Neural progenitor cell (in vitro differentiated cells): ENCODE results near the gene DGLUCY. TPM values are rescaled to one million over a fixed set of nuclear protein-coding genes. Genes with fewer than 3 reads are reported as not detected.

ENCODE experiments used
- DNase-seq: peaks from one replicate; pipeline ENCODE4 v3.0.0-alpha.2; 2016; ENCODE audit warnings: low spot score
- H2AFZ ChIP-seq: fragments of 200-600 bp; sonication (generic); replicated peaks from 2 replicates; pipeline ENCODE4 v1.6.1; 2016; ENCODE audit warnings: antibody characterized with exemption
- H3F3A ChIP-seq: fragments of 200-600 bp; sonication (generic); 2 replicates; pipeline ENCODE4 v1.6.1; 2016; ENCODE audit warnings: antibody characterized with exemption, low read depth
- H3K27ac ChIP-seq: fragments of 200-600 bp; sonication (generic); 2 replicates; pipeline ENCODE4 v1.5.1; 2016; ENCODE audit warnings: mild to moderate bottlenecking
- H3K27me3 ChIP-seq: fragments of 200-600 bp; sonication (generic); 2 replicates; pipeline ENCODE4 v1.6.1; 2016; ENCODE audit warnings: mild to moderate bottlenecking, moderate library complexity
- H3K36me3 ChIP-seq: fragments of 200-600 bp; sonication (generic); 2 replicates; pipeline ENCODE4 v1.5.1; 2016
- H3K4me1 ChIP-seq: fragments of 200-600 bp; sonication (generic); 2 replicates; pipeline ENCODE4 v1.6.1; 2016; ENCODE audit warnings: mixed run types
- H3K4me2 ChIP-seq: fragments of 200-600 bp; sonication (generic); 2 replicates; pipeline ENCODE4 v1.6.1; 2016
- H3K4me3 ChIP-seq: fragments of 200-600 bp; sonication (generic); 2 replicates; pipeline ENCODE4 v1.5.1; 2016
- H3K79me2 ChIP-seq: fragments of 200-600 bp; sonication (generic); 2 replicates; pipeline ENCODE4 v1.6.1; 2016; ENCODE audit warnings: low read depth
- H3K9ac ChIP-seq: fragments of 200-600 bp; sonication (generic); 2 replicates; pipeline ENCODE4 v1.6.1; 2016
- H3K9me3 ChIP-seq: fragments of 200-600 bp; sonication (generic); 2 replicates; pipeline ENCODE4 v1.5.1; 2016; ENCODE audit warnings: low read depth
- H4K20me1 ChIP-seq: fragments of 200-600 bp; sonication (generic); 2 replicates; pipeline ENCODE4 v1.6.1; 2016; ENCODE audit warnings: low read depth
- H3K27ac Mint-ChIP-seq: 3 replicates; pipeline ENCODE4 v1.8.0; 2021; ENCODE audit warnings: mixed read lengths
- H3K27me3 Mint-ChIP-seq: 2 replicates; pipeline ENCODE4 v1.8.0; 2022; ENCODE audit warnings: low read depth, mild to moderate bottlenecking, inconsistent platforms, moderate library complexity, mixed read lengths; ENCODE audit not compliant: insufficient read depth
- H3K36me3 Mint-ChIP-seq: 3 replicates; pipeline ENCODE4 v1.8.0; 2021; ENCODE audit warnings: mixed read lengths
- H3K4me1 Mint-ChIP-seq: 3 replicates; pipeline ENCODE4 v1.8.0; 2021; ENCODE audit warnings: mixed read lengths
- H3K4me3 Mint-ChIP-seq: 3 replicates; pipeline ENCODE4 v1.8.0; 2021; ENCODE audit warnings: mild to moderate bottlenecking, moderate library complexity, mixed read lengths
- H3K9me3 Mint-ChIP-seq: 3 replicates; pipeline ENCODE4 v1.8.0; 2020; ENCODE audit warnings: mixed read lengths
- CTCF ChIP-seq: fragments of 200-600 bp; sonication (generic); IDR thresholded peaks from 2 replicates; pipeline ENCODE4 v1.5.1; 2017; ENCODE audit warnings: antibody characterized with exemption, mild to moderate bottlenecking
- EZH2 ChIP-seq: fragments of 200-600 bp; sonication (generic); IDR thresholded peaks from 2 replicates; pipeline ENCODE4 v1.6.1; 2017; ENCODE audit warnings: antibody characterized with exemption, mild to moderate bottlenecking, moderate library complexity
- EZH2phosphoT487 ChIP-seq: fragments of 200-600 bp; sonication (generic); IDR thresholded peaks from 2 replicates; pipeline ENCODE4 v1.6.1; 2017; ENCODE audit warnings: antibody characterized with exemption
- total RNA-seq: library from RNA; depleted of rRNA; stranded (reverse); fragments of >200 nt; gene quantifications from 2 replicates; pipeline ENCODE4 v1.2.3, GENCODE V29; 2015; ENCODE audit warnings: low replicate concordance

DGLUCY gene
- total RNA-seq, 1 donor from 2014 or later = 17.0 TPM

DNA sequence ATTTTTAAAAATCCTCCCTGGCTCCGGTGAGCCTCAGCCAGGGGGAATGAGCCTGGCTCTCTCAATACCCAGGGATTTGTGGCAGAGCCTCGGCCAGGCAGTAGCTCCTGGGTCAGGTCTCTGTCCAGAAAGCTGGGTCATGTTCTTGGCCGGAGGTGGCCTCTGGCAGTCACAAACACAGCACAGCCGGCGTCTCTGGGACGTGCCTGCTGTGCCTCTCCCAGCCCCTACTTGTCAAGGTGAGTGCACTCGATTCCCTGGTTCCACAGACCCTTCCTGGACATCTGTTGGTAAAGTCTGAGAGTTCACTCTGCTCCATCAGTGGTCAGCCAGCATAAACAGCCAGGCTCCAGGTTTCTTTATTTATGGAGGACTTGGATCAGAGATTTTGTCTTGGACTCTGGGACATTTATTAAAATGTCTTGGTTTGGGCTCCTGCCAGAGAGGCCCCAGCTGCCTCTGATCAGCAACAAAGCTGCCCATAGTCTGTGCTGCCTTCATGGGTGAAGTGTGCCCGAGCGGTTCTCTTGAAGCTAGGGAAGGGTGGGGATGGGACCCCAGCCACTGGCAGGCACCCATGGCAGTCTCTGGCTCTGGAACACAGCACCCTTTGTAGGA is 56.7 kb downstream of the DGLUCY start:
- no peak overlapping the region for H2AFZ ChIP-seq
- no peaks in the 10 kb centered on the region for H3K9me3 Mint-ChIP-seq
- H4K20me1 ChIP-seq = no peaks in the 10 kb centered on the region
- no peaks in the 10 kb centered on the region for H3K9me3 ChIP-seq
- peaks cover 6% of the 10 kb centered on the region for H3K4me1 Mint-ChIP-seq
- peaks cover 4% of the 10 kb centered on the region for H3K27me3 Mint-ChIP-seq
- H3K27ac ChIP-seq = no peak overlapping the region
- no peaks in the 10 kb centered on the region for H3K4me1 ChIP-seq
- no peaks in the 10 kb centered on the region for H3K27me3 ChIP-seq
- no peak for DNase-seq
- no peak overlapping the region for H3K4me2 ChIP-seq
- no peak overlapping the region for H3K27ac Mint-ChIP-seq
- no peaks in the 10 kb centered on the region for H3K36me3 ChIP-seq
- peaks cover 12% of the 10 kb centered on the region for H3K36me3 Mint-ChIP-seq
- H3K4me3 ChIP-seq = no peak overlapping the region
- no peaks in the 10 kb centered on the region for H3F3A ChIP-seq
- no peak overlapping the region for H3K9ac ChIP-seq
- TF ChIP-seq CTCF (no peak), EZH2 (no peak), EZH2phosphoT487 (no peak)
- H3K79me2 ChIP-seq = no peaks in the 10 kb centered on the region
- no peak overlapping the region for H3K4me3 Mint-ChIP-seq

DNA sequence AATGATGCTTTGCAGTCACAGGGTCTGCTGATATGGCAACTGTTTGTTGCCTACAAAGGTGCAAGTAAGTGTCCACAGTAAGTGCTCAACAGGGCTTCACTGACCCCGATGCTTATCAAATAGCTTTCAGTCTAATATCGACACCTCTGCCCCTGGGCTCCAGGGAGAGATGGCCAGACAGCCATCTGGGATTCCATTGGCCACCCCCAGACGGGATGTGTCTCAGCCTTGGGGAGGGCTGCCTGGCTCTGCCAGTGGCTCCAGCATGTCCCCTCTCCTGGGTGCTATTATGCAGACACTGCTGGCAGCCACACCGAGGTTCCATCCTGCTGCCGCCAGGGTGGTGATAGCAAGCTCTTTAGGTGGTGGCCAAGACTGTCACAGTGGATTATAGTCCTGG is 57.4 kb downstream of the DGLUCY start:
- TF ChIP-seq CTCF (no peak), EZH2 (no peak), EZH2phosphoT487 (no peak)
- Mint-ChIP-seq H3K9me3 (no peaks in the 10 kb centered on the region), H3K36me3 (peaks cover 12% of the 10 kb centered on the region), H3K4me3 (no peak overlapping the region), H3K4me1 (peaks cover 8% of the 10 kb centered on the region), H3K27ac (no peak overlapping the region), H3K27me3 (peaks cover 4% of the 10 kb centered on the region)
- Histone ChIP-seq H2AFZ (no peak overlapping the region), H3K4me2 (no peak overlapping the region), H3K4me3 (no peak overlapping the region), H3K27me3 (no peaks in the 10 kb centered on the region), H3K9ac (no peak overlapping the region), H3K79me2 (no peaks in the 10 kb centered on the region), H3K4me1 (no peaks in the 10 kb centered on the region), H4K20me1 (no peaks in the 10 kb centered on the region), H3F3A (no peaks in the 10 kb centered on the region), H3K9me3 (no peaks in the 10 kb centered on the region), H3K36me3 (no peaks in the 10 kb centered on the region), H3K27ac (no peak overlapping the region)
- no peak for DNase-seq

- Mint-ChIP-seq H3K4me3 (no peak overlapping the region), H3K36me3 (peaks cover 10% of the 10 kb centered on the region), H3K27me3 (peaks cover 2% of the 10 kb centered on the region), H3K9me3 (no peaks in the 10 kb centered on the region), H3K4me1 (peaks cover 8% of the 10 kb centered on the region), H3K27ac (no peak overlapping the region)
- Histone ChIP-seq H3K27ac (no peak overlapping the region), H3K79me2 (no peaks in the 10 kb centered on the region), H3K4me3 (no peak overlapping the region), H3K9ac (no peak overlapping the region), H3K27me3 (no peaks in the 10 kb centered on the region), H2AFZ (no peak overlapping the region), H4K20me1 (no peaks in the 10 kb centered on the region), H3K4me1 (no peaks in the 10 kb centered on the region), H3K36me3 (no peaks in the 10 kb centered on the region), H3F3A (no peaks in the 10 kb centered on the region), H3K4me2 (no peak overlapping the region), H3K9me3 (no peaks in the 10 kb centered on the region)
- TF ChIP-seq EZH2 (no peak), CTCF (peak; percentile 93), EZH2phosphoT487 (no peak)
- peak; percentile 85 for DNase-seq
Measured at GRCh38 chr14:91173221-91173670, 59.4 kb downstream of the DGLUCY start.
